IMR-90 (cell line): ENCODE results near the gene APBB1IP. TPM values are rescaled to one million over a fixed set of nuclear protein-coding genes. Genes with fewer than 3 reads are reported as not detected.

Experiments
- ATAC-seq: fragments of 200-7000 bp; cut with Tn5 transposase; 2 replicates; pipeline ENCODE4 v1.9.1; 2020; ENCODE audit warnings: low read depth, mild to moderate bottlenecking, moderate library complexity
- BruUV-seq: library from RNA; stranded (reverse); fragments of 400-500 nt; replicated peaks from 2 replicates; lab custom pipeline; 2021; lab: Mats Ljungman, UMichigan
- CTCF ChIA-PET: fragments of 300-600 bp; formaldehyde crosslinking; extraction: SDS; loops from one replicate; lab custom pipeline; 2021; ENCODE audit warnings: antibody characterized with exemption; lab: Yijun Ruan, JAX
- POLR2A ChIA-PET: fragments of 300-600 bp; sonication (Branson Sonifier 250); formaldehyde crosslinking; loops from one replicate; lab custom pipeline; 2022; ENCODE audit warnings: antibody characterized with exemption; ENCODE audit not compliant: unreplicated experiment; lab: Charles Lee
- DNase-seq: peaks from one replicate; pipeline ENCODE4 v3.0.0; 2013
- H2AFZ ChIP-seq: replicated peaks from 2 replicates; pipeline ENCODE3; 2013; ENCODE audit warnings: low read length, mild to moderate bottlenecking; ENCODE audit not compliant: poor library complexity
- H2AK5ac ChIP-seq: 2 replicates; pipeline ENCODE4 v1.6.1; 2013; ENCODE audit warnings: low read depth, low read length, inconsistent platforms
- H2AK9ac ChIP-seq: replicated peaks from 2 replicates; pipeline ENCODE3; 2013; ENCODE audit warnings: mild to moderate bottlenecking, low read depth, low read length, moderate library complexity; ENCODE audit not compliant: poor library complexity
- H2BK120ac ChIP-seq: 2 replicates; pipeline ENCODE4 v1.6.1; 2013; ENCODE audit warnings: low read depth, low read length, inconsistent platforms
- H2BK15ac ChIP-seq: 3 replicates; pipeline ENCODE4 v1.6.1; 2013; ENCODE audit warnings: low read depth, low read length, inconsistent platforms
- H2BK20ac ChIP-seq: 2 replicates; pipeline ENCODE4 v1.6.1; 2013; ENCODE audit warnings: low read depth, mild to moderate bottlenecking, inconsistent platforms, low read length, moderate library complexity
- H2BK5ac ChIP-seq: 2 replicates; pipeline ENCODE4 v1.6.1; 2013; ENCODE audit warnings: mild to moderate bottlenecking, low read depth, low read length, inconsistent platforms; ENCODE audit not compliant: poor library complexity, severe bottlenecking
- H3K14ac ChIP-seq: replicated peaks from 2 replicates; pipeline ENCODE4 v1.6.1; 2013; ENCODE audit warnings: low read depth, low read length, inconsistent platforms
- H3K18ac ChIP-seq: 2 replicates; pipeline ENCODE4 v1.6.1; 2013; ENCODE audit warnings: low read depth, low read length, control low read depth
- H3K23ac ChIP-seq: 2 replicates; pipeline ENCODE4 v1.6.1; 2013; ENCODE audit warnings: low read depth, low read length, inconsistent platforms
- H3K27ac ChIP-seq: 2 replicates; pipeline ENCODE4 v1.5.1; 2013; ENCODE audit warnings: mild to moderate bottlenecking, control low read depth, low read length; ENCODE audit not compliant: insufficient read depth
- H3K27me3 ChIP-seq: 2 replicates; pipeline ENCODE4 v1.6.1; 2013; ENCODE audit warnings: low read length; ENCODE audit not compliant: control insufficient read depth, insufficient read depth
- H3K36me3 ChIP-seq: 2 replicates; pipeline ENCODE4 v1.6.1; 2013; ENCODE audit warnings: low read length, mixed read lengths; ENCODE audit not compliant: control insufficient read depth, insufficient read depth
- H3K4ac ChIP-seq: 2 replicates; pipeline ENCODE4 v1.6.1; 2013; ENCODE audit warnings: low read depth, low read length, inconsistent platforms
- H3K4me1 ChIP-seq: 2 replicates; pipeline ENCODE4 v1.6.1; 2013; ENCODE audit warnings: low read length, mixed read lengths; ENCODE audit not compliant: control insufficient read depth, insufficient read depth
- H3K4me2 ChIP-seq: 2 replicates; pipeline ENCODE4 v1.6.1; 2013; ENCODE audit warnings: low read depth, mild to moderate bottlenecking, control low read depth, low read length, moderate library complexity
- H3K4me3 ChIP-seq: 2 replicates; pipeline ENCODE4 v1.5.1; 2013; ENCODE audit warnings: low read depth, mild to moderate bottlenecking, control low read depth, low read length, moderate library complexity; ENCODE audit not compliant: insufficient read depth
- H3K56ac ChIP-seq: 2 replicates; pipeline ENCODE4 v1.6.1; 2013; ENCODE audit warnings: low read length, inconsistent platforms; ENCODE audit not compliant: insufficient read depth; ENCODE audit errors: extremely low read depth
- H3K79me1 ChIP-seq, 2 experiments: 2 replicates each; pipeline ENCODE4 v1.6.1; 2013; ENCODE audit warnings: low read length in 2 of 2, inconsistent platforms in 1 of 2, low read depth in 1 of 2
- H3K9ac ChIP-seq: 2 replicates; pipeline ENCODE4 v1.6.1; 2013; ENCODE audit warnings: low read depth, low read length, control low read depth
- H3K9me1 ChIP-seq: 2 replicates; pipeline ENCODE4 v1.6.1; 2013; ENCODE audit warnings: low read length, inconsistent platforms; ENCODE audit not compliant: insufficient read depth
- H3K9me3 ChIP-seq: 2 replicates; pipeline ENCODE4 v1.6.1; 2013; ENCODE audit warnings: low read length; ENCODE audit not compliant: control insufficient read depth, insufficient read depth
- H4K20me1 ChIP-seq: 2 replicates; pipeline ENCODE4 v1.6.1; 2013; ENCODE audit warnings: low read length, inconsistent platforms; ENCODE audit not compliant: insufficient read depth
- H4K5ac ChIP-seq: 2 replicates; pipeline ENCODE4 v1.6.1; 2013; ENCODE audit warnings: mild to moderate bottlenecking, low read depth, low read length, control low read depth
- H4K8ac ChIP-seq, 2 experiments: 2 replicates each; pipeline ENCODE4 v1.6.1; 2013; ENCODE audit warnings: low read depth in 2 of 2, low read length in 2 of 2, control low read depth in 1 of 2, inconsistent platforms in 1 of 2
- H4K91ac ChIP-seq: 2 replicates; pipeline ENCODE4 v1.6.1; 2013; ENCODE audit warnings: low read depth, low read length, inconsistent platforms; ENCODE audit not compliant: insufficient read depth
- BHLHE40 ChIP-seq: fragments of 150-350 bp; IDR thresholded peaks from 2 replicates; pipeline ENCODE4 v1.6.1; 2016; ENCODE audit warnings: mild to moderate bottlenecking, low read depth, low read length
- CHD1 ChIP-seq: IDR thresholded peaks from 2 replicates; pipeline ENCODE4 v1.6.1; 2012; ENCODE audit warnings: low read depth, low read length, improper control_type of control experiment
- MAZ ChIP-seq: IDR thresholded peaks from 2 replicates; pipeline ENCODE4 v1.6.1; 2012; ENCODE audit warnings: low read depth, mild to moderate bottlenecking, low read length, improper control_type of control experiment, moderate library complexity, borderline replicate concordance
- MXI1 ChIP-seq: IDR thresholded peaks from 2 replicates; pipeline ENCODE4 v1.6.1; 2012; ENCODE audit warnings: low read depth, mild to moderate bottlenecking, low read length, moderate library complexity, borderline replicate concordance
- NFE2L2 ChIP-seq: fragments of 150-350 bp; IDR thresholded peaks from 2 replicates; pipeline ENCODE4 v1.6.1; 2016; ENCODE audit warnings: low read depth, mild to moderate bottlenecking, low read length
- POLR2A ChIP-seq: IDR thresholded peaks from 2 replicates; pipeline ENCODE4 v1.6.1; 2012; ENCODE audit warnings: mild to moderate bottlenecking, low read depth, low read length
- RAD21 ChIP-seq: IDR thresholded peaks from 2 replicates; pipeline ENCODE4 v1.6.1; 2012; ENCODE audit warnings: low read length, improper control_type of control experiment
- RFX5 ChIP-seq: IDR thresholded peaks from 2 replicates; pipeline ENCODE4 v1.8.0; 2012; ENCODE audit warnings: low read depth, mild to moderate bottlenecking, low read length, moderate library complexity
- WGBS, 2 experiments: methylation state at CpG; one replicate each; pipeline versions ENCODE4 v1.1.5 to v1.1.7; 2013; ENCODE audit warnings: missing lambda C conversion rate in 2 of 2; ENCODE audit not compliant: insufficient read length in 1 of 2; ENCODE audit errors: extremely low coverage in 2 of 2; 5-methylcytosine and 5-hydroxymethylcytosine counted together
- dilution Hi-C: fragments of 300-500 bp; cut with HindIII; formaldehyde crosslinking; loops from one replicate; pipeline ENCODE4 v1.14.3; 2018; ENCODE audit warnings: low sequenced_read_pairs; ENCODE audit not compliant: unreplicated experiment
- in situ Hi-C: fragments of 300-500 bp; cut with MboI; formaldehyde crosslinking; loops from 3 replicates; pipeline ENCODE4 v1.14.3; 2019; ENCODE audit warnings: low sequenced_read_pairs, inconsistent platforms, mixed read lengths
- intact Hi-C: fragments of 100-400 bp; cut with micrococcal nuclease; formaldehyde crosslinking; loops from 2 replicates; pipeline ENCODE4 v1.10.0; 2022
- polyA plus RNA-seq, 3 experiments: library from polyadenylated mRNA; depleted of rRNA; stranded (reverse); fragments of >200 nt; gene quantifications; 2 replicates each; pipeline ENCODE4 v1.2.3, GENCODE V29; 2012; ENCODE audit warnings: low replicate concordance in 1 of 3
- total RNA-seq: library from RNA; depleted of rRNA; stranded (reverse); fragments of >200 nt; gene quantifications from 2 replicates; pipeline ENCODE4 v1.2.3, GENCODE V29; 2012
- TF ChIP-seq, protein P1 (sequence below): fragments of 150-350 bp; IDR thresholded peaks from 2 replicates; pipeline ENCODE4 v1.6.1; 2017; ENCODE audit warnings: mild to moderate bottlenecking, antibody characterized with exemption, low read length, low read depth
- TF ChIP-seq, protein P2 (sequence below): fragments of 150-350 bp; IDR thresholded peaks from 2 replicates; pipeline ENCODE4 v1.6.1; 2016; ENCODE audit warnings: low read depth, mild to moderate bottlenecking, low read length, moderate library complexity, borderline replicate concordance

The APBB1IP gene
- total and polyA plus RNA-seq, 2 of the 4 experiments (the other 2 are of a cell fraction): not detected

DNA sequence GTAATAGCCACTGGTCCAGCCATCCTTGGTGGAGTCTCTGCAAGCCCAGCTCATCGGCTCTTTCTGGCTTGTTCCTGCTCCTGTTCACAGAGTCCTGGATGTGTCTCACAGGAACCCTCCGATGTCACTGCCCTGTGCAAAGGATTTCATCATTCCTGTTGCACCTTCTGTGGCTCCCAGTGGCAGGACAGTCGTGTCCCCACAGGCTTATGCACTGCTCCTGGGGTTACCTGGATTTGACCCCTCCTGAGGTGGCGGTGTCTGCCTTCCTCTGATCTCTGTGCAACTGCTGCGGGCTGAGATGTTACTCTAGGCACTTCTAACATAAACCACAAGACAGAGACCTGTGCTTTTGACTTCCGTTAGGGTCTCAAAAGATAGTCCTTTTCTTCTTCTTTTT lies 30.6 kb downstream of the APBB1IP start:
- 33% methylated on average over 4 of the region's 6 CpGs; no CpG with 5 or more reads in 1 of the 2 experiments for WGBS, 2 experiments
- ATAC-seq: no peak

More for the DNA sequence above, 30.6 kb downstream of the APBB1IP start:
- Histone ChIP-seq H2BK15ac (no peak overlapping the region), H3K4me3 (no peak overlapping the region), H3K23ac (no peak overlapping the region), H3K9me1 (no peaks in the 10 kb centered on the region), H2BK20ac (no peak overlapping the region), H4K91ac (no peak overlapping the region), H2AK9ac (no peak overlapping the region), H2AFZ (no peak overlapping the region), H3K79me1 (no peaks in the 10 kb centered on the region), H3K9ac (no peak overlapping the region), H3K18ac (no peak overlapping the region), H3K27me3 (no peaks in the 10 kb centered on the region), H4K20me1 (no peaks in the 10 kb centered on the region), H2BK5ac (no peak overlapping the region), H3K4ac (no peak overlapping the region), H3K9me3 (peaks cover 14% of the 10 kb centered on the region), H3K14ac (no peak overlapping the region), H3K56ac (no peak overlapping the region), H3K4me2 (no peak overlapping the region), H2AK5ac (no peak overlapping the region), H4K5ac (no peak overlapping the region), H4K8ac (no peak overlapping the region), H3K27ac (no peak overlapping the region), H2BK120ac (no peak overlapping the region), H3K36me3 (no peaks in the 10 kb centered on the region), H3K4me1 (no peaks in the 10 kb centered on the region)
- no TSS peak for BruUV-seq
- TF ChIP-seq MXI1 (no peak), BHLHE40 (no peak), POLR2A (no peak), CHD1 (no peak), NFE2L2 (no peak), RFX5 (no peak), RAD21 (no peak), MAZ (no peak)
- TF ChIP-seq, protein P1, sequence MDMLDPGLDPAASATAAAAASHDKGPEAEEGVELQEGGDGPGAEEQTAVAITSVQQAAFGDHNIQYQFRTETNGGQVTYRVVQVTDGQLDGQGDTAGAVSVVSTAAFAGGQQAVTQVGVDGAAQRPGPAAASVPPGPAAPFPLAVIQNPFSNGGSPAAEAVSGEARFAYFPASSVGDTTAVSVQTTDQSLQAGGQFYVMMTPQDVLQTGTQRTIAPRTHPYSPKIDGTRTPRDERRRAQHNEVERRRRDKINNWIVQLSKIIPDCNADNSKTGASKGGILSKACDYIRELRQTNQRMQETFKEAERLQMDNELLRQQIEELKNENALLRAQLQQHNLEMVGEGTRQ: no peak
- TF ChIP-seq, protein P2, sequence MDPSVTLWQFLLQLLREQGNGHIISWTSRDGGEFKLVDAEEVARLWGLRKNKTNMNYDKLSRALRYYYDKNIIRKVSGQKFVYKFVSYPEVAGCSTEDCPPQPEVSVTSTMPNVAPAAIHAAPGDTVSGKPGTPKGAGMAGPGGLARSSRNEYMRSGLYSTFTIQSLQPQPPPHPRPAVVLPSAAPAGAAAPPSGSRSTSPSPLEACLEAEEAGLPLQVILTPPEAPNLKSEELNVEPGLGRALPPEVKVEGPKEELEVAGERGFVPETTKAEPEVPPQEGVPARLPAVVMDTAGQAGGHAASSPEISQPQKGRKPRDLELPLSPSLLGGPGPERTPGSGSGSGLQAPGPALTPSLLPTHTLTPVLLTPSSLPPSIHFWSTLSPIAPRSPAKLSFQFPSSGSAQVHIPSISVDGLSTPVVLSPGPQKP: no peak
- POLR2A ChIA-PET: no interaction called here
- dilution Hi-C loops (no loop called here), in situ Hi-C loops (no loop called here), intact Hi-C loops (no loop called here)
- no peak for DNase-seq
- CTCF ChIA-PET: no interaction called here
